ENCODE measurements around the gene SLFN14.
"Not testable (repeated sequence)": the region's sequence is repeated elsewhere in the genome, so short reads cannot be mapped to it uniquely, and the experiment has no call there.

GRCh38 chr17:35521654-35522256, 38.9 kb downstream of the SLFN14 start:
- TF ChIP-seq CTCF (conservative IDR thresholded peaks at IDR 0.05 in 1 of 2, IDR thresholded peaks at IDR 0.05 in 1 of 2; ENCODE audit: extremely low read depth in 1 of 2, insufficient read depth in 1 of 2, low read depth in 1 of 2, low read length in 2 of 2); EZH2 (IDR thresholded peaks at IDR 0.05; ENCODE audit: borderline replicate concordance, low read length): not testable (repeated sequence)
